ENCODE data around the gene CMSS1.

The CMSS1 gene

DNA sequence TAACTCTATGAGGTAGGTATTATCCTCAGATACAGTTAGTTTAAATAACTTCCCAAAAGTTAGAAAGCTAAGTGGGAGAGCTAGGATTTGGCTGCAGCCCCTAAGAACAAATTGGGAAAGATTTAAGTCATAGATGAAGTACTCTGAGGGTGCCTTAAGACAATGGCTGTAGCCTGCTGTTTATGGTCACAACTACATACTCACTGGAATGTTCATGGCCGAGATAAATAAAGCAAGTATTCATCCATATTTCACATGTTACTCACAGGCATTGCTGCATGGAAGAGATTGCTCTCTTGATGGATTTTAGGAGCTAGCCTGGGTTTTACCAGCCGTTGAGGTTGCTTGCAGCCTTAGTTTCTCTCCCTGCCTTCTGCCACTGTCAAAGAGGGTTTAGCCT, 145.0 kb downstream of the CMSS1 start:
- no peak overlapping the region for H3K4me3 ChIP-seq (replicated peaks in 1 of 2; ENCODE audit: low read depth in 2 of 2, low read length in 2 of 2)
- DNase-seq (ENCODE audit: low read depth in 2 of 2): peak; percentile 77 to 93
- TF ChIP-seq, protein P1, sequence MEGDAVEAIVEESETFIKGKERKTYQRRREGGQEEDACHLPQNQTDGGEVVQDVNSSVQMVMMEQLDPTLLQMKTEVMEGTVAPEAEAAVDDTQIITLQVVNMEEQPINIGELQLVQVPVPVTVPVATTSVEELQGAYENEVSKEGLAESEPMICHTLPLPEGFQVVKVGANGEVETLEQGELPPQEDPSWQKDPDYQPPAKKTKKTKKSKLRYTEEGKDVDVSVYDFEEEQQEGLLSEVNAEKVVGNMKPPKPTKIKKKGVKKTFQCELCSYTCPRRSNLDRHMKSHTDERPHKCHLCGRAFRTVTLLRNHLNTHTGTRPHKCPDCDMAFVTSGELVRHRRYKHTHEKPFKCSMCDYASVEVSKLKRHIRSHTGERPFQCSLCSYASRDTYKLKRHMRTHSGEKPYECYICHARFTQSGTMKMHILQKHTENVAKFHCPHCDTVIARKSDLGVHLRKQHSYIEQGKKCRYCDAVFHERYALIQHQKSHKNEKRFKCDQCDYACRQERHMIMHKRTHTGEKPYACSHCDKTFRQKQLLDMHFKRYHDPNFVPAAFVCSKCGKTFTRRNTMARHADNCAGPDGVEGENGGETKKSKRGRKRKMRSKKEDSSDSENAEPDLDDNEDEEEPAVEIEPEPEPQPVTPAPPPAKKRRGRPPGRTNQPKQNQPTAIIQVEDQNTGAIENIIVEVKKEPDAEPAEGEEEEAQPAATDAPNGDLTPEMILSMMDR (IDR thresholded peaks at IDR 0.05; ENCODE audit: low read depth, low read length): no peak

- TF ChIP-seq, protein P1 (IDR thresholded peaks at IDR 0.05; ENCODE audit: low read depth, low read length): no peak
- DNase-seq (ENCODE audit: low read depth in 2 of 2): peak; percentile 68 to 84
- H3K4me3 ChIP-seq (replicated peaks in 1 of 2; ENCODE audit: low read depth in 2 of 2, low read length in 2 of 2): no peak overlapping the region
Observed at GRCh38 chr3:99965077-99965476, 147.4 kb downstream of the CMSS1 start.

GRCh38 chr3:99965681-99966408, 148.2 kb downstream of the CMSS1 start:
- no peak for DNase-seq (ENCODE audit: low read depth in 2 of 2)
- TF ChIP-seq, protein P1 (IDR thresholded peaks at IDR 0.05; ENCODE audit: low read depth, low read length): no peak
- no peak overlapping the region for H3K4me3 ChIP-seq (replicated peaks in 1 of 2; ENCODE audit: low read depth in 2 of 2, low read length in 2 of 2)

GRCh38 chr3:99966662-99967416, 149.2 kb downstream of the CMSS1 start:
- no peak overlapping the region for H3K4me3 ChIP-seq (replicated peaks in 1 of 2; ENCODE audit: low read depth in 2 of 2, low read length in 2 of 2)
- peak; percentile 46 to 86 for DNase-seq (ENCODE audit: low read depth in 2 of 2)
- TF ChIP-seq, protein P1 (IDR thresholded peaks at IDR 0.05; ENCODE audit: low read depth, low read length): no peak

DNA sequence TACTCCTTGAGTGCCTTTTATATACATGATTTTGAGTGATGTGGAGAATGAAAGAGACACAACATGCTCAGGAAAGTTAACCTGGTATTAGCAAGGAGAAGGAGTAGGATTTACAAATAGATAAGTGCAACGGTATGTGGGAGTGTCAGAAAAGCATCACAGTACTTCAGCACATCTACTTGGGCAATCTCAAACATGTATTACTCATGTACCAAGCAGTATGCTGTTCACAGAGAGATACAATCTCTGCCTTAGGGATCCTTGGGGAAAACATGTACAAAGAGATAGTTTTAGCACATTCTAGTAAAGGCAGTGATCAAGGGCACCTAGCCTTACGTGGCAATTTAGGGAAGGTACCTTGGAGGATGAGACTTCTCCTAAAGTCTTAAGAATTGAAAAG, 150.1 kb downstream of the CMSS1 start:
- peak; percentile 59 to 72 for DNase-seq (ENCODE audit: low read depth in 2 of 2)
- TF ChIP-seq, protein P1 (IDR thresholded peaks at IDR 0.05; ENCODE audit: low read depth, low read length): no peak
- no peak overlapping the region for H3K4me3 ChIP-seq (replicated peaks in 1 of 2; ENCODE audit: low read depth in 2 of 2, low read length in 2 of 2)

DNA sequence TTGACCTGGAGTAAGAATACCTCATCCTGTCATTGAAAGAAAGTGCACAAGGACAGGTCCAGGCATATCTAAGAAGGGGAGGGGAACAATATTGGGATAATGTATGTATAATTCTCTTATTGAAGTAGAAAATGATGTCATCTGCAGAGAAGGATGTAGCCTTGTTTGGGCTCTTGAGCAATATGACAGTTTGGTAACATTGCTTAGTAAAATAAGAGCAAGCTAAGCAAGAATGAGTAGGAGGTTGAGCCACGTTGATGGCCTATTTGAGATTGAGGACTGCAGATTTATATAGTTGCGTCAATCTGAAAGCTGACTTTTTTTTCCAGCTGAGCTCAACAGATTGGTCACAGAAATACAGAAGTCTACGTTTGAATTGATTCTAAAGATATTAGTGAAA, 151.5 kb downstream of the CMSS1 start:
- TF ChIP-seq, protein P1 (IDR thresholded peaks at IDR 0.05; ENCODE audit: low read depth, low read length): no peak
- peak in 1 of 2 donors; percentile 56 for DNase-seq (ENCODE audit: low read depth in 2 of 2)
- H3K4me3 ChIP-seq (replicated peaks in 1 of 2; ENCODE audit: low read depth in 2 of 2, low read length in 2 of 2): no peak overlapping the region
